CD4-positive, alpha-beta T cell (primary cell): ENCODE measurements around the gene ASB12. TPM values are rescaled to one million over a fixed set of nuclear protein-coding genes. Genes with fewer than 3 reads are reported as not detected.

Experiments
- ATAC-seq: fragments of 200-7000 bp; cut with Tn5 transposase; one replicate; pipeline ENCODE4 v1.10.0; 2022; ENCODE audit warnings: mild to moderate bottlenecking; ENCODE audit not compliant: poor library complexity
- CTCF ChIA-PET: fragments of 350-600 bp; sonication (Branson Sonifier 250); formaldehyde crosslinking; loops from one replicate; lab custom pipeline; 2021; ENCODE audit warnings: antibody characterized with exemption, inconsistent platforms; lab: Charles Lee
- POLR2A ChIA-PET: fragments of 350-600 bp; sonication (Branson Sonifier 250); formaldehyde crosslinking; loops from one replicate; lab custom pipeline; 2021; ENCODE audit warnings: antibody characterized with exemption, inconsistent platforms; lab: Charles Lee
- DNase-seq, 14 experiments: peaks; one replicate each; pipeline ENCODE4 v3.0.0-alpha.2; 2013 to 2020; ENCODE audit warnings: mixed read lengths in 2 of 14
- H3K27ac ChIP-seq, 2 donors: one replicate each; pipeline versions ENCODE4 v1.5.1 to v1.7.0; 2013; ENCODE audit warnings: low read length in 2 of 2, low read depth in 1 of 2, mild to moderate bottlenecking in 1 of 2
- H3K27me3 ChIP-seq, 2 experiments: 1 replicate in 1 of 2; 2 replicates in 1 of 2; pipeline versions ENCODE4 v1.6.1 to v1.7.0; 2013; ENCODE audit warnings: low read length in 2 of 2, control low read depth in 1 of 2, mild to moderate bottlenecking in 1 of 2, moderate library complexity in 1 of 2; ENCODE audit not compliant: insufficient read depth in 2 of 2, control insufficient read depth in 1 of 2
- H3K36me3 ChIP-seq: one replicate; pipeline ENCODE4 v1.6.1; 2013; ENCODE audit warnings: low read length, control low read depth; ENCODE audit not compliant: insufficient read depth
- H3K4me1 ChIP-seq: one replicate; pipeline ENCODE4 v1.6.1; 2013; ENCODE audit warnings: low read length, control low read depth; ENCODE audit not compliant: insufficient read depth
- H3K4me3 ChIP-seq: one replicate; pipeline ENCODE4 v1.5.1; 2013; ENCODE audit warnings: mild to moderate bottlenecking, low read length, moderate library complexity
- H3K9me3 ChIP-seq, 2 experiments: 1 replicate in 1 of 2; 2 replicates in 1 of 2; pipeline versions ENCODE4 v1.6.1 to v1.7.0; 2013; ENCODE audit warnings: low read length in 2 of 2, mild to moderate bottlenecking in 2 of 2, control low read depth in 1 of 2, moderate library complexity in 1 of 2; ENCODE audit not compliant: control insufficient read depth in 1 of 2, insufficient read depth in 1 of 2
- H3K27ac Mint-ChIP-seq: one replicate; pipeline ENCODE4 v1.8.0; 2020; ENCODE audit warnings: mixed read lengths
- H3K27me3 Mint-ChIP-seq: one replicate; pipeline ENCODE4 v1.8.0; 2021; ENCODE audit warnings: mixed read lengths
- H3K36me3 Mint-ChIP-seq: one replicate; pipeline ENCODE4 v1.8.0; 2021; ENCODE audit warnings: low read depth, mixed read lengths
- H3K4me1 Mint-ChIP-seq: one replicate; pipeline ENCODE4 v1.8.0; 2021; ENCODE audit warnings: low read depth, mixed read lengths
- H3K4me3 Mint-ChIP-seq: one replicate; pipeline ENCODE4 v1.8.0; 2020; ENCODE audit warnings: mild to moderate bottlenecking, mixed read lengths
- H3K9me3 Mint-ChIP-seq: one replicate; pipeline ENCODE4 v1.8.0; 2020; ENCODE audit warnings: mixed read lengths
- CTCF ChIP-seq: fragments of 200-600 bp; IDR thresholded peaks from one replicate; pipeline ENCODE4 v1.8.0; 2022; ENCODE audit warnings: antibody characterized with exemption, mild to moderate bottlenecking
- intact Hi-C, 2 experiments: fragments of 100-400 bp; cut with DNase I in 1 of 2; cut with micrococcal nuclease in 1 of 2; formaldehyde crosslinking; loops; one replicate each; pipeline versions ENCODE4 v1.15.1 to v1.9.0; 2023 to 2025; cut with DNase I, micrococcal nuclease
- total RNA-seq, 174 experiments: library from RNA in 2 of 174; stranded (reverse) in 2 of 174; gene quantifications; one replicate each; pipeline ENCODE4 v1.2.3 and lab custom pipeline; 2021 to 2026

The ASB12 gene
- total RNA-seq, 2 experiments from 2014 or later, result not detected

- Histone ChIP-seq H3K27ac (no peak overlapping the region), H3K4me3 (no peak overlapping the region), H3K36me3 (peaks cover 9% of the 10 kb centered on the region), H3K27me3 (no peaks in the 10 kb centered on the region), H3K4me1 (no peaks in the 10 kb centered on the region), H3K9me3 (no peaks in the 10 kb centered on the region)
- no peak for TF ChIP-seq CTCF
- H3K4me1 Mint-ChIP-seq, result no peaks in the 10 kb centered on the region
- no peaks in the 10 kb centered on the region for H3K27me3 Mint-ChIP-seq
- no peaks in the 10 kb centered on the region for H3K9me3 Mint-ChIP-seq
- ATAC-seq, result no peak
- peaks cover 19% of the 10 kb centered on the region for H3K36me3 Mint-ChIP-seq
- DNase-seq, result no peak
- CTCF ChIA-PET, result interaction anchor here (1.0 kb wide), 1 partner anchor 38 kb away, joined by 3 read pairs; no protein-coding TSS in a partner anchor
- H3K4me3 Mint-ChIP-seq, result no peak overlapping the region
- intact Hi-C loops, result no loop called here
- POLR2A ChIA-PET, result no interaction called here
- H3K27ac Mint-ChIP-seq, result no peak overlapping the region
Measured at GRCh38 chrX:64188901-64189300, 41.5 kb downstream of the ASB12 start.

DNA sequence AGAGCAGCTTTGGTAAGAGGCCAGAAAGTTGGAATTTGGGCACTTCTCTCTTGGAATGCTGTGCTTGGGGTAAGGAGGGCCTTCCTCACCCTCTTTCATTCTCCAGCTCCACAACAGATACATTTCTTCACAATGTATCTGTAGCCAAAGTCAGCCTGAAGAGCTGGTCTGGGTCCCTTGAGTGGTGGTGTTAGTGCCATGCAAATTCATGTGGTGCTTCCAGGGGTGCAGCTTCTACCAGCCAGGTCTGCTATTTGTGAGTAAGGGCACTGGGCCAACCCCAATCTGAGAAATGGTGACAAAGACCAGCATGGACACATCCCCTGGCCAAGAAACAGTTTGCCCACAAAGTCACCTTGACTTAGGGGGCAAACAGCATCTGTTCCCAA is 42.7 kb downstream of the ASB12 start:
- Histone ChIP-seq H3K36me3 (peaks cover 7% of the 10 kb centered on the region), H3K4me1 (no peaks in the 10 kb centered on the region), H3K27ac (no peak overlapping the region), H3K4me3 (no peak overlapping the region), H3K27me3 (no peaks in the 10 kb centered on the region), H3K9me3 (no peaks in the 10 kb centered on the region)
- Mint-ChIP-seq H3K9me3 (no peaks in the 10 kb centered on the region), H3K36me3 (peaks cover 14% of the 10 kb centered on the region), H3K27me3 (no peaks in the 10 kb centered on the region), H3K4me1 (no peaks in the 10 kb centered on the region), H3K4me3 (no peak overlapping the region), H3K27ac (no peak overlapping the region)
- ATAC-seq (no peak), DNase-seq (no peak)
- ChIA-PET POLR2A (no interaction called here), CTCF (no interaction called here)
- intact Hi-C loops, result no loop called here
- no peak for TF ChIP-seq CTCF

DNA sequence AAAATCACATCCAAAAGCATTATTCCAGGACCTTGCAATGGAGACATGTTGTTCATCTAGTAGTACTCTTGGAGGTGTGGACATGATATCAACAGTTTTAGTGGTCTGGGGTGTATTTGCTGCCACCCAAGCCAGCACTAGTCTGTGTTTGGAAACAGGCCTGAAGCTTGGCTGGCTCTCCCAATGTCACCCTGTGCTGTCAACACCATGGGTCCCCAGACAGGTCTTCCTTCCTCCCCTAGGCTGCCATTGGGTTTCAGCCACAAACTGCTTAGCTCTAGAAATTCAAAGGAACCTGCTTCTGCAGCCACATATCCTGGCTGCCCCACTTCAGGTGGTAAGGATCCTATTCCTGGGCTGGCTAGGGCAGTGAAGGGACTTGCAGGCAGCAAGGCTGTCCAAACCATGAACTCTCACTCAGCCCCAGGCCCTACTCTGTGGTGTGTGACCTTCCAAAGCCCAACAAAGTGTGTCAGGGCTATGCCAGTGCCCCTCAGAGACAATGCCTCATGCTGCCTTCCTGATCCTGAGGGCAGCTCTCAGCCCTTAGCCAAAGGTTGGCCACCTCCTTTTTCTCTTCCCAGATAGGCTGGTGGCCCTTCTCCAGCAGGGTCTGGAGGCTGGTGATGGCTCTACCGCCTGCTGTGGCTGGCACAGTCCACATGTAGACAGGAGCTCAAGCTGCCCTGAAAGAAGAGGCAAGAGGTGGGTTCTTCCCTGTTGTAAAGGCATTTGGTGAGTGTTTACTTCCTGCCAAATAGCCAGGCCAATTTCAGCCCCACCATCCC is 43.2 kb downstream of the ASB12 start:
- CTCF ChIA-PET, result no interaction called here
- DNase-seq (no peak), ATAC-seq (no peak)
- no peak overlapping the region for H3K4me3 Mint-ChIP-seq
- H3K36me3 Mint-ChIP-seq, result peaks cover 9% of the 10 kb centered on the region
- Histone ChIP-seq H3K4me3 (no peak overlapping the region), H3K9me3 (no peaks in the 10 kb centered on the region), H3K27me3 (no peaks in the 10 kb centered on the region), H3K27ac (no peak overlapping the region), H3K4me1 (no peaks in the 10 kb centered on the region), H3K36me3 (peaks cover 2% of the 10 kb centered on the region)
- intact Hi-C loops, result no loop called here
- POLR2A ChIA-PET, result no interaction called here
- H3K27me3 Mint-ChIP-seq, result no peaks in the 10 kb centered on the region
- no peaks in the 10 kb centered on the region for H3K9me3 Mint-ChIP-seq
- no peak for TF ChIP-seq CTCF
- no peak overlapping the region for H3K27ac Mint-ChIP-seq
- H3K4me1 Mint-ChIP-seq, result no peaks in the 10 kb centered on the region
